Mammary epithelial cell (primary cell): ENCODE results near the gene SPCS2.

Source experiments
- CTCF ChIP-seq, 2 donors: IDR thresholded peaks in 1 of 2; conservative IDR thresholded peaks in 1 of 2; 2 replicates each; pipeline ENCODE4 v1.5.1; 2011 to 2012; ENCODE audit warnings: inconsistent platforms in 2 of 2, low read length in 2 of 2, mild to moderate bottlenecking in 2 of 2, control low read depth in 1 of 2, low read depth in 1 of 2; ENCODE audit not compliant: insufficient read depth in 1 of 2; ENCODE audit errors: extremely low read depth in 1 of 2
- EZH2 ChIP-seq: IDR thresholded peaks from 2 replicates; pipeline ENCODE4 v1.6.1; 2012; ENCODE audit warnings: low read length, inconsistent platforms, borderline replicate concordance

GRCh38 chr11:74932797-74933196, 16.3 kb upstream of the SPCS2 start:
- no peak for TF ChIP-seq CTCF (conservative IDR thresholded peaks at IDR 0.05 in 1 of 2, IDR thresholded peaks at IDR 0.05 in 1 of 2; ENCODE audit: extremely low read depth in 1 of 2, insufficient read depth in 1 of 2, low read depth in 1 of 2, low read length in 2 of 2)
- no peak for TF ChIP-seq EZH2
